Activated CD4-positive, alpha-beta memory T cell treated with anti-CD3 and anti-CD28 coated beads for 36 hours (primary cell): ENCODE results near the gene TRDMT1. TPM values are rescaled to one million over a fixed set of nuclear protein-coding genes. Genes with fewer than 3 reads are reported as not detected.

Experiments used
- CTCF ChIA-PET: fragments of 350-600 bp; sonication (Branson Sonifier 250); formaldehyde crosslinking; loops from one replicate; lab custom pipeline; 2021; ENCODE audit warnings: antibody characterized with exemption, inconsistent platforms; lab: Charles Lee
- POLR2A ChIA-PET: fragments of 350-600 bp; sonication (Branson Sonifier 250); formaldehyde crosslinking; loops from one replicate; lab custom pipeline; 2021; ENCODE audit warnings: antibody characterized with exemption; lab: Charles Lee
- DNase-seq: peaks from one replicate; pipeline ENCODE4 v3.0.0-alpha.2; 2020
- H3K27ac Mint-ChIP-seq: one replicate; pipeline ENCODE4 v1.8.0; 2021; ENCODE audit warnings: mixed read lengths
- H3K27me3 Mint-ChIP-seq: one replicate; pipeline ENCODE4 v1.8.0; 2021; ENCODE audit warnings: mixed read lengths
- H3K36me3 Mint-ChIP-seq: one replicate; pipeline ENCODE4 v1.8.0; 2021; ENCODE audit warnings: mixed read lengths
- H3K4me1 Mint-ChIP-seq: one replicate; pipeline ENCODE4 v1.8.0; 2021; ENCODE audit warnings: low read depth, mixed read lengths
- H3K4me3 Mint-ChIP-seq: one replicate; pipeline ENCODE4 v1.8.0; 2021; ENCODE audit warnings: mild to moderate bottlenecking, mixed read lengths
- H3K9me3 Mint-ChIP-seq: one replicate; pipeline ENCODE4 v1.8.0; 2021; ENCODE audit warnings: mixed read lengths
- intact Hi-C: fragments of 100-400 bp; cut with micrococcal nuclease; formaldehyde crosslinking; loops from one replicate; pipeline ENCODE4 v1.15.1; 2023
- total RNA-seq, 2 experiments: library from RNA; stranded (reverse); gene quantifications; one replicate each; pipeline ENCODE4 v1.2.3, GENCODE V29; 2021

TRDMT1 gene
- total RNA-seq, 2 experiments from 2014 or later = 5.0 to 5.8 TPM

DNA sequence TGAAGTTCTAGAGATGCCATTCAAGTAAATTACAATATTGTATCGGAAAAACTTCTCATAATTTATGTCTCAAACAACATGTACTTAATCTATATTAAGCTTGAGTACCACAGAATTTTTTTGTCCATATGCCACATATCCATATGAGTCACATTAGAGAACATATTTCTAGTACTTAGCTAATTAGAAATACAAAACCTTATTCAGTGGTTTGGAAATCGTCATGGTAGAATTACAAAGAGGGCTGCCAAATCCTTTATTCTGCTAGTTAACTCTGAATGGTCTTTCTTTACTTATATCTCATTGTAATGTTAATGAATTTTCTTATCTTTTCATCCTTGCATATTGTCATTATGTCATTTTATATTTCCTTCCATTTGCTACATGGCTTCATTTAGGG, 17.6 kb upstream of the TRDMT1 start:
- H3K36me3 Mint-ChIP-seq = peaks cover 3% of the 10 kb centered on the region
- H3K4me1 Mint-ChIP-seq = peaks cover 42% of the 10 kb centered on the region
- POLR2A ChIA-PET = interaction anchor here (1.0 kb wide), 1 partner anchor 8 kb away, joined by 4 read pairs; no protein-coding TSS in a partner anchor
- H3K27ac Mint-ChIP-seq = no peak overlapping the region
- H3K4me3 Mint-ChIP-seq = no peak overlapping the region
- CTCF ChIA-PET = interaction anchor here (1.1 to 1.7 kb wide), 3 partner anchors 9 to 12 kb away, joined by 3 to 6 read pairs (median 6); partner anchors contain the start of gene VIM
- H3K9me3 Mint-ChIP-seq = no peaks in the 10 kb centered on the region
- intact Hi-C loops = no loop called here
- no peaks in the 10 kb centered on the region for H3K27me3 Mint-ChIP-seq
- DNase-seq = no peak

DNA sequence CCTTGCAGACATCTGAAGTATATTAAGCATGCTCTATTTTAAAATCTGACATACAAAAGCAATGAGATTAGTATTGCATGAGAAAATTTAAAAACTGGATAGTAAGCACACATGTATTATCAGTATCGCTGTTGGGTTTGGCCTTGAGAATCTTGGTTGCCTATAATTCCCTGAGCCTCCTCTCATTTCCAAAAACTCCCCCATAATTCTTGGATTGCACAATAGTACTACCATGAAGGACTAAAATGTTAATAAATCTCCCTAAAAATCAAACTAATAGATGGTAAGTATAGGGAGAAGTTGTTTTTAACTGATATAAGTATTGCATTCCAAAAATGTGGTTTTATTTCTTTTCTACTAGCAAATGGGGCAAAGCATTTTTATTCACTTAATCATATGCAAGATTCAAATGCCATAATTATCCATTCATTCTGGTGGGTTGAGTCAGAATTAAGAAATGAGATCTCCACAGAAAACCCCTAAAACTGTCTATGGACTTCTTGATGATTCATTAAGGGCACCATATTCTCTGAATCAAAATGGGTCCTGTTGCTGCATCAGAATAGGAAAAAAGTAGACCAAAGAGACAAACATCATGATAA, 16.3 kb upstream of the TRDMT1 start:
- Mint-ChIP-seq H3K27me3 (no peaks in the 10 kb centered on the region), H3K36me3 (peaks cover 3% of the 10 kb centered on the region), H3K4me1 (peaks cover 44% of the 10 kb centered on the region), H3K9me3 (no peaks in the 10 kb centered on the region), H3K27ac (peak overlapping the region; percentile 88), H3K4me3 (no peak overlapping the region)
- intact Hi-C loops = no loop called here
- CTCF ChIA-PET = interaction anchor here (1.7 kb wide), 1 partner anchor 10 kb away, joined by 6 read pairs; the partner anchor contains the start of gene VIM
- DNase-seq = no peak
- POLR2A ChIA-PET = no interaction called here

DNA sequence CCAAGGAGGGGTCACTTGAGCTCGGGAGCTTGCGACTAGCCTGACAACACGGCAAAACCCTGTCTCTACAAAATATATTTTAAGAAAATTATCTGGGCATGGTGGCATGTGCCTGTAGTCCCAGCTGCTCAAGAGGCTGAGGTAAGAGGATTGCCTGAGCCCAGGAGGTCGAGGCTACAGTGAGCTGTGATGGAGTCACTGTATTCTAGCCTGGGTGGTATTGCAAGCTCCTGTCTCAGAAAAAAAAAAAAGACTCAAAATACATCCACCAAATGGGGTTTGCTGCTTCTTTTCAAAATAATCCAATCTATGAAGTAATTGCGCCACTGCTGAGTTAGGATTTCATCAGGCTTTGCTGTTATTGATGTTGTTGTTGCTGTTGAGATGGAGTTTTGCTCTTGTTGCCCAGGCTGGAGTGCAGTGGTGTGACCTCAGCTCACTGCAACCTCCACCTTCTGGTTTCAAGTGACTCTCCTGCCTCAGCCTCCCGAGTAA, 15.5 kb upstream of the TRDMT1 start:
- H3K4me1 Mint-ChIP-seq = peaks cover 44% of the 10 kb centered on the region
- POLR2A ChIA-PET = interaction anchor here (0.8 to 2.7 kb wide), 3 partner anchors 11 to 16 kb away, joined by 4 to 20 read pairs (median 12); partner anchors contain the start of genes TRDMT1 and VIM

DNA sequence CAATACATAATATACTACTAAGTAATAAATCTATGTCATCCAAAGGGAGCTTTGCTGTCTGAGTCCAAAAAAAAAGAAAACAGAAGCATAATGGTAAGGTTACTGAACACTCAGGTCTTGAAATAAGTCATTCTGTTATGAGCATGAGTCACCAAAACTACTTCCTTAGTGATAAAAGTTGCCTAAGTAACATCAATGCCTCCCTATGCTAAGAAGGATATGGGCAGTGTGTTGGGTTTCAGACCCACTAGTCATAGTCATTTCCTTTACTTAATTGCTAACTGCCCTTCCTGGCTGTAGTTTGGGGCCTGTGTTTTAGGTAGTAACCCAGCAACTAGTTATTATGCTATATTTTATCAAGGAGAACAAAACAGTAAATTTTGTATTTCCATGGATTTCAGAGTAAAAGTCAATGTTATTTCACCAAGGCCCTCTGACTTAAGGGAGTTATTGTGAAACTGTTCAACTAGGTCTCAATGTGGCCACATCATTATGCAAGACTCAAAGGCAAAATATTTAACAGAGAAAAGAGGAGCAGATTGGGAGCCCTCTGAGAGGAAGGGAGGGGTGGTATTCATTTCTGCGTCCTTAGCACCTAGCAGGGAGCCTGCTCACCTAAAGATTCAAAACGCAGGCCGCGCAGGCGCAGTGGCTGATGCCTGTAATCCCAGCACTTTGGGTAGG, 14.9 kb upstream of the TRDMT1 start:
- intact Hi-C loops = loop anchor here (1.0 kb wide), 4 partner anchors 10 to 191 kb away; partner anchors contain the start of gene TRDMT1
- peak; percentile 35 for DNase-seq
- H3K4me3 Mint-ChIP-seq = peak overlapping the region; percentile 7
- H3K27me3 Mint-ChIP-seq = no peaks in the 10 kb centered on the region
- CTCF ChIA-PET = interaction anchor here (1.0 to 2.5 kb wide), 3 partner anchors 9 to 13 kb away, joined by 3 to 15 read pairs (median 7); no protein-coding TSS in a partner anchor
- H3K36me3 Mint-ChIP-seq = peaks cover 3% of the 10 kb centered on the region
- H3K27ac Mint-ChIP-seq = peak overlapping the region; percentile 88
- peaks cover 44% of the 10 kb centered on the region for H3K4me1 Mint-ChIP-seq
- H3K9me3 Mint-ChIP-seq = no peaks in the 10 kb centered on the region
- POLR2A ChIA-PET = interaction anchor here (0.6 to 2.7 kb wide), 5 partner anchors 9 to 324 kb away, joined by 3 to 20 read pairs (median 4); partner anchors contain the start of genes TRDMT1 and VIM

More for the DNA sequence above, 15.5 kb upstream of the TRDMT1 start:
- no peaks in the 10 kb centered on the region for H3K9me3 Mint-ChIP-seq
- intact Hi-C loops = loop anchor here (1.0 kb wide), 4 partner anchors 10 to 192 kb away; partner anchors contain the start of gene TRDMT1
- H3K27ac Mint-ChIP-seq = peak overlapping the region; percentile 88
- CTCF ChIA-PET = interaction anchor here (2.5 kb wide), 1 partner anchor 13 kb away, joined by 15 read pairs; no protein-coding TSS in a partner anchor
- peaks cover 3% of the 10 kb centered on the region for H3K36me3 Mint-ChIP-seq
- no peak for DNase-seq
- no peak overlapping the region for H3K4me3 Mint-ChIP-seq
- no peaks in the 10 kb centered on the region for H3K27me3 Mint-ChIP-seq

DNA sequence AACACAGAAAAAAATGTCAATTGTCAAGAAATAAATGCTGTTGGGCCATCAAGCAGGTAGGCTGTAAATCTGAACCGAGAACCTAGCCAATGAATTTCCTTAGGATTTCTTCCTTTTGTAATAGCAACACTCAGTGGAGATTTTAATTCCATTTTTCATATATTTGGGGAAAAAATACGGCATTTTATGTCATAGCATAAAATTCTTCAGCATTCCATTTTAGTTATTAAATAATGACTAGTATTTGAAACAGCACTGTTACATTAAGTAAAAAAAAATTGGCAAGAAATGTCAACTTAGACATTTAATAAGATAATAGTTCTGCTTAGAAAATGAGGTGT, 14.3 kb upstream of the TRDMT1 start:
- peaks cover 40% of the 10 kb centered on the region for H3K4me1 Mint-ChIP-seq
- H3K27me3 Mint-ChIP-seq = no peaks in the 10 kb centered on the region
- DNase-seq = no peak
- ChIA-PET CTCF (interaction anchor here (1.0 to 2.5 kb wide), 3 partner anchors 9 to 14 kb away, joined by 3 to 15 read pairs (median 7); no protein-coding TSS in a partner anchor), POLR2A (interaction anchor here (0.6 to 2.7 kb wide), 4 partner anchors 10 to 324 kb away, joined by 3 to 20 read pairs (median 8); partner anchors contain the start of gene VIM)
- intact Hi-C loops = loop anchor here (1.0 kb wide), 4 partner anchors 9 to 190 kb away; partner anchors contain the start of gene TRDMT1
- no peaks in the 10 kb centered on the region for H3K9me3 Mint-ChIP-seq
- H3K36me3 Mint-ChIP-seq = peaks cover 3% of the 10 kb centered on the region
- H3K27ac Mint-ChIP-seq = peak overlapping the region; percentile 88
- no peak overlapping the region for H3K4me3 Mint-ChIP-seq

DNA sequence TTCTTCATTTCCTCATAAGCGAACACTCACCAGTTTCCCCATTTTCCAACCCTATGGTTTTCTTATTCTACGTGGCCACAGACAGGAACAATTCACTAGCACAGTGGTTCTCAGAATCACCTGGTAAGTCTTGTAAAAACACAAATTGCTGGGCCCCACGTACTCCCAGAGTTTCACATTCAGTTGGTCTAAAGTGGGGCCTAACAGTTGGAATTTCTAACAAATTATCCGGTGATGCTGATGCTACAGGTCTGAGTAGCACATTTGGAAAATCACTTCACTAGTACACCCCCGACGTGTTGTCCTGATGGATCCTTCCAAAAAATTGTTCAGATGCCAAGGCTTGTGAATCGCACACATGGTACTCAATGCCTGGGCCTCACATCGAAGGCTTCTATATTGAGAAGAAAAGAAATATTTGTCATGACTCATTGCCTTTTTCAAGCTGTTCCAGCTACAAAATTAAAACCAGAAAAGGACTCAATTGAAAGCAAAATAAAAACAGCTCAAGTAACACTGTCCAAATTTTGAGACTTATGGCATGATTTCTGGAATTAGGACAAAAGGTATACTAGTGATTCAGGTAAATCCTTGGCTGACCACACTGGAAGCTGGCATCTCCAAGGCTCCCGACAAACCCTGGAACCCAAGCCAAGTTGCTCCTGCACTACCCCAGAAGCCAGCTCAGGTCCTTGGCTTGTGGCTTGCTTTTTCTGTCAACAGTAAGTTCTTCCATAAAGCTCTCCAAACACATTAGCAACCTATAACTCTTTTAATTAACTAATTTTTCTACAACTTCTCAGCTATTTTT, 13.7 kb upstream of the TRDMT1 start:
- CTCF ChIA-PET = interaction anchor here (1.0 to 2.5 kb wide), 3 partner anchors 8 to 15 kb away, joined by 3 to 15 read pairs (median 7); no protein-coding TSS in a partner anchor
- intact Hi-C loops = no loop called here
- POLR2A ChIA-PET = interaction anchor here (0.6 to 2.7 kb wide), 4 partner anchors 9 to 323 kb away, joined by 3 to 20 read pairs (median 8); partner anchors contain the start of gene VIM
- Mint-ChIP-seq H3K27me3 (no peaks in the 10 kb centered on the region), H3K27ac (no peak overlapping the region), H3K36me3 (peaks cover 3% of the 10 kb centered on the region), H3K9me3 (no peaks in the 10 kb centered on the region), H3K4me3 (no peak overlapping the region), H3K4me1 (peaks cover 39% of the 10 kb centered on the region)
- no peak for DNase-seq

DNA sequence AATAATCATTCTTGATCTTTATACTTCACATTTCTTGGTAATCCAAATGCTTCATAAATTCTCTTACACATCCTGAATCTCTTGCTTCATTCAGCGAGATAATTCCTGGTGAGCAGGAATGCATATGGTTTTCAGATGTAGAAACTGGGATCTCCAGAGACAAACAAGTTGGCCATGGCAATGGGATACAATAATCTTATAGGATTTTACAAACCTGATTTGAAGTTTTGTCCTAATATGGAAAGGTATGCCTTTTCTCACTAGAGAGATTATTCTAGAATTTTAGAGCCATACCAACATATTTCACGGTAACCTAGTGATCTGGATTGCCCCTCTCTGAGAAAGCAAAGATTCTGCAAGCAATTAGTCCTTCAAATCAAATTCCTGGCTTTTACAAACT, 13.1 kb upstream of the TRDMT1 start:
- Mint-ChIP-seq H3K4me3 (no peak overlapping the region), H3K4me1 (peaks cover 39% of the 10 kb centered on the region), H3K9me3 (no peaks in the 10 kb centered on the region), H3K36me3 (peaks cover 3% of the 10 kb centered on the region), H3K27me3 (no peaks in the 10 kb centered on the region), H3K27ac (no peak overlapping the region)
- no peak for DNase-seq
- intact Hi-C loops = no loop called here
- ChIA-PET CTCF (interaction anchor here (2.2 to 2.5 kb wide), 2 partner anchors 15 to 16 kb away, joined by 14 to 15 read pairs; no protein-coding TSS in a partner anchor), POLR2A (interaction anchor here (1.2 to 2.7 kb wide), 2 partner anchors 14 to 15 kb away, joined by 6 to 20 read pairs; partner anchors contain the start of genes TRDMT1 and VIM)

DNA sequence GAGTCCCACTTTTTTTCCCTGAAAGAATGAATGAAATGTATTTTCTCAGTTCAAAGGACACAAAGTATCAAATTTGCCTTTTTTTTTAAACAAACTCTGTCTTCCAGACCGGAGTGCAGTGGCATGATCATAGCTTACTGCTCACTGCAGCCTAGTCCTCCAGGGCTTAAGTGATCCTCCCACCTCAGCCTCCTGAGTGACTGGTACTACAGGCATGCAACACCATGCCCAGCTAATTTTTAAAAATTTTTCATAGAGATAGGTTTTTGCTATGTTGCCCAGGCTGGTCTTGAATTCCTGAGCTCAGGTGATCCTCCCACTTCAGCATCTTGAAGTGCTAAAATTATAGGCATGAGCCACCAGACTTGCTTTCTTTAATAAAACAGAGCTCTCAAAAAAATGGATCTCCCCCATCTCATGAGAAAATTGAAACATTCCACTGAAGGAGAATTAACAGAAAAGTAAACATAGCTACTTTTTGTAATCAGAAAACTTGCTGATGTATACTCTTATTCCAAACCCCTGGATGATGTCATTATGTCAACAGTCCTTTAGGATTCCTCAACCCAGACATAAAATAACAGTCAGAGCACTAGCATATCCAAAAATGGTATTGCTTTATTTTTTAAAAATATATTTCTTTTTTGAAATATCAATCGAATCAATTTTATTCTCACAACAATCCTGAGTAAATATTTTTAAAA, 12.3 kb upstream of the TRDMT1 start:
- H3K27me3 Mint-ChIP-seq = no peaks in the 10 kb centered on the region
- no peaks in the 10 kb centered on the region for H3K9me3 Mint-ChIP-seq
- no peak overlapping the region for H3K27ac Mint-ChIP-seq
- peaks cover 3% of the 10 kb centered on the region for H3K36me3 Mint-ChIP-seq
- intact Hi-C loops = no loop called here
- no peak for DNase-seq
- ChIA-PET CTCF (interaction anchor here (0.9 to 2.2 kb wide), 2 partner anchors 13 to 16 kb away, joined by 3 to 14 read pairs; no protein-coding TSS in a partner anchor), POLR2A (interaction anchor here (1.2 kb wide), 1 partner anchor 13 kb away, joined by 6 read pairs; the partner anchor contains the start of gene TRDMT1)
- H3K4me3 Mint-ChIP-seq = no peak overlapping the region
- peaks cover 41% of the 10 kb centered on the region for H3K4me1 Mint-ChIP-seq

DNA sequence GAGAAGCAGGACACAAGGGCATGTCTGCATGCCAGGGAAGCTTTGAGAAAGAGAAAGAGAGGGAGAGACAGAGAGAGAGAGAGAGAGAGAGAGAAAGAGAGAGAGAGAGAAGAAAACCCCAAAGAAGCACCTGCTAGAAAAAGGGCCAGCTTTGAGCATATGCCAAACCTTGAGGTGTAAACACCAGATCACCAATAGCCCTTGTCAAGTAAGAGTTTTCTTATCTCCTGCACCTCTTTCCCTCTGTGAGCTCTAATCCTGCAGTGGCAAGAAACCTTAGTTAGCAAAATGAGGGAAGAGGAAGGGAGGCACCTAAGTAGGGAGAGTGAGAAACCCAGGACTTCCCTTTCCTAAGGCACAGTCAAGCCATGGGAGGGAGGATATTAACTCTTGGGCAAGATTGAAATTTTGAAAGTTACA, 11.3 kb upstream of the TRDMT1 start:
- POLR2A ChIA-PET = no interaction called here
- Mint-ChIP-seq H3K4me3 (no peak overlapping the region), H3K4me1 (peaks cover 40% of the 10 kb centered on the region), H3K36me3 (peaks cover under 1% of the 10 kb centered on the region), H3K27me3 (no peaks in the 10 kb centered on the region), H3K27ac (no peak overlapping the region), H3K9me3 (no peaks in the 10 kb centered on the region)
- intact Hi-C loops = no loop called here
- DNase-seq = no peak
- CTCF ChIA-PET = interaction anchor here (0.7 to 2.2 kb wide), 2 partner anchors 13 to 17 kb away, joined by 3 to 14 read pairs; no protein-coding TSS in a partner anchor

DNA sequence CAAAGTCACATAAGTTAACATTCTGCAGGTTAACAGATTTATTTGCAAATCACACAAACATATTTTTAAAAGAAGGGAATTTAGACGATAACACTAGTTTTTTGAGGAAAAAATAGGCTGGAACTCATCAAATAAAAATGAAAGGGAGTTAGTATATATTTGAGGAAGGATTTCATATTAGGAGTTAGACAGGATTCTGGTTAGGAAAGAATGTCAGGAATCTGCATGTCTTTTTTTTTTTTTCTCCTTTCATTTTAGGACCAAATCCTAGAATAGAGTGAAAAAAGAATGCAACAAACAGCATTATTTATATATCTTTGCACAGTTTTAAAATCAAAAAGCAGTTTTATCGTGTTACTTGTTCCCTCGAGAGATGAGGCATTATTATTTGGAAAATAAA, 8.9 kb upstream of the TRDMT1 start:
- Mint-ChIP-seq H3K4me1 (peaks cover 38% of the 10 kb centered on the region), H3K27me3 (no peaks in the 10 kb centered on the region), H3K36me3 (no peaks in the 10 kb centered on the region), H3K4me3 (no peak overlapping the region), H3K9me3 (no peaks in the 10 kb centered on the region), H3K27ac (no peak overlapping the region)
- CTCF ChIA-PET = interaction anchor here (1.4 kb wide), 1 partner anchor 9 kb away, joined by 5 read pairs; the partner anchor contains the start of gene TRDMT1
- intact Hi-C loops = no loop called here
- no peak for DNase-seq
- POLR2A ChIA-PET = no interaction called here
